Right lobe of liver (tissue), 6 donors: ENCODE measurements around the gene GIMD1. TPM values are rescaled to one million over a fixed set of nuclear protein-coding genes. Genes with fewer than 3 reads are reported as not detected.
"Not testable (repeated sequence)": the region's sequence is repeated elsewhere in the genome, so short reads cannot be mapped to it uniquely, and the experiment has no call there.

Source experiments
- ATAC-seq, 4 donors: fragments of 200-7000 bp; cut with Tn5 transposase; one replicate each; pipeline ENCODE4 v1.9.1; 2020; ENCODE audit warnings: mild to moderate bottlenecking in 4 of 4, moderate library complexity in 4 of 4
- DNase-seq, 3 donors: peaks; one replicate each; pipeline ENCODE4 v3.0.0-alpha.2; 2020
- H3K27ac ChIP-seq, 3 donors: fragments of 200-600 bp; one replicate each; pipeline ENCODE4 v1.8.0; 2022
- H3K27me3 ChIP-seq, 2 donors: fragments of 200-600 bp; one replicate each; pipeline ENCODE4 v1.8.0; 2022
- H3K36me3 ChIP-seq, 4 donors: fragments of 200-600 bp; sonication (generic) in 1 of 4; one replicate each; pipeline versions ENCODE4 v1.5.1 to v1.8.0; 2017 to 2022; ENCODE audit warnings: control low read depth in 1 of 4
- H3K4me1 ChIP-seq, 4 donors: fragments of 200-600 bp; sonication (generic) in 1 of 4; one replicate each; pipeline versions ENCODE4 v1.5.1 to v1.8.0; 2017 to 2022; ENCODE audit warnings: control low read depth in 1 of 4
- H3K4me3 ChIP-seq, 3 donors: fragments of 200-600 bp; one replicate each; pipeline ENCODE4 v1.8.0; 2022
- H3K9me3 ChIP-seq, 4 donors: fragments of 200-600 bp; sonication (generic) in 1 of 4; one replicate each; pipeline versions ENCODE4 v1.5.1 to v1.8.0; 2017 to 2022; ENCODE audit warnings: control low read depth in 1 of 4
- CTCF ChIP-seq, 4 donors: fragments of 200-600 bp in 3 of 4; fragments of 450-650 bp in 1 of 4; IDR thresholded peaks; one replicate each; pipeline versions ENCODE4 v1.5.1 to v1.8.0; 2016 to 2022; ENCODE audit warnings: antibody characterized with exemption in 4 of 4, mild to moderate bottlenecking in 2 of 4
- POLR2A ChIP-seq: fragments of 450-650 bp; IDR thresholded peaks from one replicate; pipeline ENCODE4 v1.6.1; 2017; ENCODE audit warnings: antibody characterized with exemption, mild to moderate bottlenecking
- WGBS: methylation state at CpG from one replicate; pipeline ENCODE4 v1.1.6; 2018; ENCODE audit warnings: low coverage, low lambda C conversion rate; ENCODE audit not compliant: insufficient coverage; ENCODE audit errors: missing lambda C conversion rate; 5-methylcytosine and 5-hydroxymethylcytosine counted together
- intact Hi-C, 2 donors: fragments of 100-400 bp; cut with DNase I; formaldehyde crosslinking; loops; one replicate each; pipeline versions ENCODE4 v1.11.2 to v1.14.1; 2022
- total RNA-seq, 6 experiments: library from RNA; depleted of rRNA in 2 of 6; stranded (reverse); fragments of >200 nt in 2 of 6; fragmentation: NEBNext Ultra II Directional in 3 of 6; extraction: Animal tissue kit (Norgen Biotek cat#: 25700) in 3 of 6; gene quantifications; one replicate each; pipeline versions ENCODE4 v1.1.0 to v1.2.4, GENCODE V29; 2016 to 2023
- donor health status: DM: no; HTN: yes; CAD: no.
- donor health status: DM: no; HTN: no; CAD: no.
- donor health status: DM: no; HTN: no; CAD: no.
- donor health status: DM: no; HTN: yes; CAD: no.
- donor health status: DM: no; HTN: yes; CAD: no.

Gene GIMD1
- total RNA-seq, 6 experiments from 2014 or later = not detected

- Histone ChIP-seq H3K4me1 (peaks cover 0 to 11% (median 0%) of the 10 kb centered on the region in 4 donors), H3K27ac (no peak overlapping the region), H3K27me3 (no peaks in the 10 kb centered on the region), H3K9me3 (no peaks in the 10 kb centered on the region), H3K4me3 (no peak overlapping the region), H3K36me3 (peaks cover 0 to 56% (median 19%) of the 10 kb centered on the region in 4 donors)
- ATAC-seq = peak; percentile 91 to 96 (median 94)
- intact Hi-C loops = no loop called here
- TF ChIP-seq POLR2A = no peak
- TF ChIP-seq CTCF (IDR thresholded peaks at IDR 0.05) = peak; percentile 57 to 72 (median 67)
- no peak for DNase-seq
- WGBS = 19% methylated on average over 1 of the region's 1 CpG
Measured at GRCh38 chr4:106329041-106329618, 39.4 kb downstream of the GIMD1 start.

GRCh38 chr4:106325800-106326199, 42.8 kb downstream of the GIMD1 start:
- Histone ChIP-seq H3K27me3 (no peaks in the 10 kb centered on the region), H3K4me1 (no peaks in the 10 kb centered on the region), H3K36me3 (peaks cover 0 to 42% (median 17%) of the 10 kb centered on the region in 4 donors), H3K4me3 (no peak overlapping the region), H3K9me3 (no peaks in the 10 kb centered on the region), H3K27ac (no peak overlapping the region)
- ATAC-seq (no peak), DNase-seq (no peak)
- intact Hi-C loops = no loop called here
- TF ChIP-seq CTCF (IDR thresholded peaks at IDR 0.05) (no peak), POLR2A (no peak)

GRCh38 chr4:106323119-106323518, 45.5 kb downstream of the GIMD1 start:
- TF ChIP-seq POLR2A (no peak), CTCF (IDR thresholded peaks at IDR 0.05) (no peak)
- H3K9me3 ChIP-seq = no peaks in the 10 kb centered on the region
- H3K36me3 ChIP-seq = peaks cover 0 to 23% (median 12%) of the 10 kb centered on the region in 4 donors
- ATAC-seq = no peak
- H3K27ac ChIP-seq = no peak overlapping the region
- H3K27me3 ChIP-seq = no peaks in the 10 kb centered on the region
- intact Hi-C loops = no loop called here
- no peak overlapping the region for H3K4me3 ChIP-seq
- no peak for DNase-seq
- peaks cover 0 to 3% (median under 1%) of the 10 kb centered on the region in 4 donors for H3K4me1 ChIP-seq

- H3K9me3 ChIP-seq, intact Hi-C loops, H3K27me3 ChIP-seq, ATAC-seq, H3K27ac ChIP-seq, H3K4me3 ChIP-seq, DNase-seq: not testable (repeated sequence)
- H3K4me1 ChIP-seq = peaks cover 0 to 16% (median 8%) of the 10 kb centered on the region in 4 donors
- 79% methylated on average over 6 of the region's 6 CpGs for WGBS
- peaks cover 0 to 10% (median 3%) of the 10 kb centered on the region in 4 donors for H3K36me3 ChIP-seq
Measured at GRCh38 chr4:106321814-106322213, 46.8 kb downstream of the GIMD1 start.

GRCh38 chr4:106321168-106321567, 47.4 kb downstream of the GIMD1 start:
- DNase-seq, H3K36me3 ChIP-seq, H3K27ac ChIP-seq, H3K27me3 ChIP-seq, H3K4me3 ChIP-seq, ATAC-seq, H3K9me3 ChIP-seq, intact Hi-C loops: not testable (repeated sequence)
- 94% methylated on average over 13 of the region's 34 CpGs for whole genome bisulfite sequencing
- peaks cover 0 to 16% (median 8%) of the 10 kb centered on the region in 4 donors for H3K4me1 ChIP-seq

- intact Hi-C loops = no loop called here
- WGBS = 100% methylated on average over 1 of the region's 1 CpG
Measured at GRCh38 chr4:106320235-106320634, 48.3 kb downstream of the GIMD1 start.

More at GRCh38 chr4:106320235-106320634, 48.3 kb downstream of the GIMD1 start:
- H3K27me3 ChIP-seq = no peaks in the 10 kb centered on the region
- ATAC-seq (no peak), DNase-seq (no peak)
- H3K9me3 ChIP-seq = no peaks in the 10 kb centered on the region
- no peaks in the 10 kb centered on the region for H3K36me3 ChIP-seq
- H3K27ac ChIP-seq = no peak overlapping the region
- H3K4me3 ChIP-seq = no peak overlapping the region
- TF ChIP-seq POLR2A = no peak
- no peak for TF ChIP-seq CTCF (IDR thresholded peaks at IDR 0.05)
- H3K4me1 ChIP-seq = peaks cover 0 to 17% (median 9%) of the 10 kb centered on the region in 4 donors
